Gastrocnemius medialis (tissue), 4 donors: ENCODE measurements around the gene MAN2A1. TPM values are rescaled to one million over a fixed set of nuclear protein-coding genes. Genes with fewer than 3 reads are reported as not detected.
"Not testable (repeated sequence)": the region's sequence is repeated elsewhere in the genome, so short reads cannot be mapped to it uniquely, and the experiment has no call there.

Experiments used
- ATAC-seq, 2 donors: fragments of 150-250 bp; one replicate each; pipeline ENCODE4 v1.9.1; 2016
- DNase-seq, 2 donors: peaks; one replicate each; pipeline ENCODE4 v3.0.0-alpha.2; 2019
- H3K27ac ChIP-seq, 4 donors: fragments of 200-600 bp; sonication (generic); 1 replicate in 1 of 4; 2 replicates in 3 of 4; pipeline ENCODE4 v1.5.1; 2016 to 2018; ENCODE audit warnings: mild to moderate bottlenecking in 2 of 4, moderate library complexity in 1 of 4
- H3K27me3 ChIP-seq, 3 donors: fragments of 200-600 bp; sonication (generic) in 2 of 3; 1 replicate in 1 of 3; 2 replicates in 2 of 3; pipeline versions ENCODE4 v1.5.1 to v1.6.0; 2016 to 2019; ENCODE audit warnings: mild to moderate bottlenecking in 1 of 3, moderate library complexity in 1 of 3
- H3K36me3 ChIP-seq, 2 donors: fragments of 200-600 bp; sonication (generic) in 1 of 2; one replicate each; pipeline ENCODE4 v1.5.1; 2017 to 2018
- H3K4me1 ChIP-seq, 2 donors: fragments of 200-600 bp; sonication (generic) in 1 of 2; one replicate each; pipeline ENCODE4 v1.5.1; 2016 to 2017; ENCODE audit warnings: mild to moderate bottlenecking in 2 of 2
- H3K4me3 ChIP-seq, 4 donors: fragments of 200-600 bp; sonication (generic) in 3 of 4; 1 replicate in 1 of 4; 2 replicates in 3 of 4; pipeline ENCODE4 v1.5.1; 2016 to 2019; ENCODE audit warnings: mild to moderate bottlenecking in 2 of 4
- H3K9me3 ChIP-seq, 3 donors: fragments of 200-600 bp; sonication (generic) in 2 of 3; 1 replicate in 1 of 3; 2 replicates in 2 of 3; pipeline ENCODE4 v1.5.1; 2016 to 2019
- CTCF ChIP-seq, 5 experiments: fragments of 450-650 bp in 3 of 5; fragments of 200-600 bp in 2 of 5; sonication (generic) in 2 of 5; IDR thresholded peaks in 4 of 5; conservative IDR thresholded peaks in 1 of 5; 1 replicate in 4 of 5; 2 replicates in 1 of 5; pipeline ENCODE4 v1.5.1; 2016 to 2019; ENCODE audit warnings: antibody characterized with exemption in 5 of 5, mild to moderate bottlenecking in 3 of 5, moderate library complexity in 3 of 5
- POLR2A ChIP-seq, 2 donors: fragments of 450-650 bp; IDR thresholded peaks; one replicate each; pipeline ENCODE4 v1.6.1; 2017; ENCODE audit warnings: antibody characterized with exemption in 2 of 2, mild to moderate bottlenecking in 2 of 2, moderate library complexity in 2 of 2
- in situ Hi-C, 4 donors: fragments of 200-750 bp; cut with MboI; loops; one replicate each; pipeline versions ENCODE4 v1.15.0 to v1.8.0; 2017; ENCODE audit warnings: low sequenced_read_pairs in 4 of 4
- intact Hi-C: fragments of 100-400 bp; cut with DNase I; formaldehyde crosslinking; loops from one replicate; pipeline ENCODE4 v1.15.1; 2023; ENCODE audit warnings: low total_unique reads
- total RNA-seq, 4 donors: library from RNA; depleted of rRNA; stranded (reverse); fragments of >200 nt; gene quantifications; one replicate each; pipeline versions ENCODE4 v1.1.0 to v1.2.3, GENCODE V29; 2016

The MAN2A1 gene
- total RNA-seq, 4 donors from 2014 or later: 15.0 to 28.6 (median 19.8) TPM

GRCh38 chr5:109823597-109823996 is 133.9 kb downstream of the MAN2A1 start:
- Histone ChIP-seq H3K4me1 (no peaks in the 10 kb centered on the region), H3K4me3 (no peak overlapping the region), H3K9me3 (no peaks in the 10 kb centered on the region), H3K27me3 (no peaks in the 10 kb centered on the region), H3K36me3 (peaks cover 0 to 58% of the 10 kb centered on the region in 2 donors), H3K27ac (no peak overlapping the region)
- in situ Hi-C loops: no loop called here
- DNase-seq (no peak), ATAC-seq (no peak)
- TF ChIP-seq POLR2A (IDR thresholded peaks at IDR 0.05): no peak
- TF ChIP-seq CTCF (IDR thresholded peaks at IDR 0.05 in 4 of 5, conservative IDR thresholded peaks at IDR 0.05 in 1 of 5): no peak
- intact Hi-C loops: no loop called here

GRCh38 chr5:109825450-109825849 is 135.7 kb downstream of the MAN2A1 start:
- in situ Hi-C loops: no loop called here
- Histone ChIP-seq H3K4me1 (no peaks in the 10 kb centered on the region), H3K9me3 (no peaks in the 10 kb centered on the region), H3K36me3 (peaks cover 0 to 40% of the 10 kb centered on the region in 2 donors), H3K4me3 (no peak overlapping the region), H3K27me3 (no peaks in the 10 kb centered on the region), H3K27ac (no peak overlapping the region)
- ATAC-seq (no peak), DNase-seq (no peak)
- intact Hi-C loops: no loop called here
- TF ChIP-seq POLR2A (IDR thresholded peaks at IDR 0.05) (no peak), CTCF (IDR thresholded peaks at IDR 0.05 in 4 of 5, conservative IDR thresholded peaks at IDR 0.05 in 1 of 5) (no peak)

GRCh38 chr5:109826426-109826825 is 136.7 kb downstream of the MAN2A1 start:
- no peaks in the 10 kb centered on the region for H3K9me3 ChIP-seq
- no peak overlapping the region for H3K4me3 ChIP-seq
- H3K36me3 ChIP-seq: peaks cover 0 to 30% of the 10 kb centered on the region in 2 donors
- intact Hi-C loops (no loop called here), in situ Hi-C loops (no loop called here)
- ATAC-seq (no peak), DNase-seq (no peak)
- TF ChIP-seq CTCF (IDR thresholded peaks at IDR 0.05 in 4 of 5, conservative IDR thresholded peaks at IDR 0.05 in 1 of 5) (no peak), POLR2A (IDR thresholded peaks at IDR 0.05) (no peak)
- no peaks in the 10 kb centered on the region for H3K4me1 ChIP-seq
- H3K27me3 ChIP-seq: no peaks in the 10 kb centered on the region
- no peak overlapping the region for H3K27ac ChIP-seq

- Histone ChIP-seq H3K9me3 (no peaks in the 10 kb centered on the region), H3K36me3 (peaks cover 0 to 16% of the 10 kb centered on the region in 2 donors), H3K27me3 (no peaks in the 10 kb centered on the region), H3K27ac (no peak overlapping the region), H3K4me1 (no peaks in the 10 kb centered on the region), H3K4me3 (no peak overlapping the region)
- DNase-seq (no peak), ATAC-seq (no peak)
- intact Hi-C loops (no loop called here), in situ Hi-C loops (no loop called here)
- no peak for TF ChIP-seq CTCF (IDR thresholded peaks at IDR 0.05 in 4 of 5, conservative IDR thresholded peaks at IDR 0.05 in 1 of 5)
- no peak for TF ChIP-seq POLR2A (IDR thresholded peaks at IDR 0.05)
These were observed 139.6 kb downstream of the MAN2A1 start for GRCh38 chr5:109829331-109829730.

- no peak overlapping the region for H3K4me3 ChIP-seq
- TF ChIP-seq POLR2A (IDR thresholded peaks at IDR 0.05) (no peak), CTCF (IDR thresholded peaks at IDR 0.05 in 4 of 5, conservative IDR thresholded peaks at IDR 0.05 in 1 of 5) (no peak)
- H3K36me3 ChIP-seq: peaks cover 0 to 4% of the 10 kb centered on the region in 2 donors
- no peaks in the 10 kb centered on the region for H3K4me1 ChIP-seq
- no peak for DNase-seq
- intact Hi-C loops: no loop called here
- no peak overlapping the region for H3K27ac ChIP-seq
- no peaks in the 10 kb centered on the region for H3K27me3 ChIP-seq
- H3K9me3 ChIP-seq: no peaks in the 10 kb centered on the region
- in situ Hi-C loops: no loop called here
- ATAC-seq: no peak
These were observed 141.3 kb downstream of the MAN2A1 start for GRCh38 chr5:109830955-109831502.

GRCh38 chr5:109832207-109833188 is 142.8 kb downstream of the MAN2A1 start:
- in situ Hi-C loops, H3K27me3 ChIP-seq, intact Hi-C loops, ATAC-seq, H3K36me3 ChIP-seq, H3K9me3 ChIP-seq, DNase-seq, H3K4me1 ChIP-seq, H3K4me3 ChIP-seq, H3K27ac ChIP-seq: not testable (repeated sequence)
